ENCODE results near the gene SMO.
"Not testable (repeated sequence)": the region's sequence is repeated elsewhere in the genome, so short reads cannot be mapped to it uniquely, and the experiment has no call there.

SMO gene

GRCh38 chr7:129244220-129244619 lies 55.8 kb downstream of the SMO start:
- no peaks in the 10 kb centered on the region for H3K27me3 ChIP-seq
- no peak for TF ChIP-seq CTCF (IDR thresholded peaks at IDR 0.05)
- H3K9me3 ChIP-seq, result no peaks in the 10 kb centered on the region
- no peaks in the 10 kb centered on the region for H3K4me1 ChIP-seq (ENCODE audit: control insufficient read depth in 1 of 2, insufficient read depth in 1 of 2, low read depth in 1 of 2, low read length in 1 of 2)
- no peaks in the 10 kb centered on the region for H3K36me3 ChIP-seq
- no peak overlapping the region for H3K4me3 ChIP-seq (ENCODE audit: low read depth in 1 of 2, low read length in 1 of 2)
- no peak overlapping the region for H3K27ac ChIP-seq

GRCh38 chr7:129245533-129245932 lies 57.1 kb downstream of the SMO start:
- no peak overlapping the region for H3K4me3 ChIP-seq (ENCODE audit: low read depth in 1 of 2, low read length in 1 of 2)
- TF ChIP-seq CTCF (IDR thresholded peaks at IDR 0.05), result no peak
- H3K9me3 ChIP-seq, result no peaks in the 10 kb centered on the region
- H3K27ac ChIP-seq, result no peak overlapping the region
- H3K27me3 ChIP-seq, result no peaks in the 10 kb centered on the region
- H3K4me1 ChIP-seq (ENCODE audit: control insufficient read depth in 1 of 2, insufficient read depth in 1 of 2, low read depth in 1 of 2, low read length in 1 of 2), result no peaks in the 10 kb centered on the region
- H3K36me3 ChIP-seq, result no peaks in the 10 kb centered on the region

GRCh38 chr7:129247087-129247486 lies 58.7 kb downstream of the SMO start:
- H3K27ac ChIP-seq, result no peak overlapping the region

GRCh38 chr7:129252128-129252527 lies 63.7 kb downstream of the SMO start:
- H3K36me3 ChIP-seq, result no peaks in the 10 kb centered on the region
- no peaks in the 10 kb centered on the region for H3K9me3 ChIP-seq
- H3K4me1 ChIP-seq (ENCODE audit: control insufficient read depth in 1 of 2, insufficient read depth in 1 of 2, low read depth in 1 of 2, low read length in 1 of 2), result no peaks in the 10 kb centered on the region
- no peak overlapping the region for H3K27ac ChIP-seq
- no peak overlapping the region for H3K4me3 ChIP-seq (ENCODE audit: low read depth in 1 of 2, low read length in 1 of 2)
- TF ChIP-seq CTCF (IDR thresholded peaks at IDR 0.05), result no peak
- H3K27me3 ChIP-seq, result no peaks in the 10 kb centered on the region

More at GRCh38 chr7:129247087-129247486, 58.7 kb downstream of the SMO start:
- Histone ChIP-seq H3K36me3 (no peaks in the 10 kb centered on the region), H3K4me3 (ENCODE audit: low read depth in 1 of 2, low read length in 1 of 2) (no peak overlapping the region), H3K9me3 (no peaks in the 10 kb centered on the region), H3K4me1 (ENCODE audit: control insufficient read depth in 1 of 2, insufficient read depth in 1 of 2, low read depth in 1 of 2, low read length in 1 of 2) (no peaks in the 10 kb centered on the region), H3K27me3 (no peaks in the 10 kb centered on the region)
- no peak for TF ChIP-seq CTCF (IDR thresholded peaks at IDR 0.05)

GRCh38 chr7:129252603-129253002 lies 64.2 kb downstream of the SMO start:
- H3K36me3 ChIP-seq; H3K27me3 ChIP-seq; H3K27ac ChIP-seq; H3K9me3 ChIP-seq; H3K4me1 ChIP-seq (ENCODE audit: control insufficient read depth in 1 of 2, insufficient read depth in 1 of 2, low read depth in 1 of 2, low read length in 1 of 2); H3K4me3 ChIP-seq (ENCODE audit: low read depth in 1 of 2, low read length in 1 of 2): not testable (repeated sequence)

GRCh38 chr7:129255800-129256199 lies 67.4 kb downstream of the SMO start:
- Histone ChIP-seq H3K4me3 (ENCODE audit: low read depth in 1 of 2, low read length in 1 of 2) (no peak overlapping the region), H3K27ac (no peak overlapping the region), H3K27me3 (no peaks in the 10 kb centered on the region), H3K9me3 (no peaks in the 10 kb centered on the region), H3K36me3 (no peaks in the 10 kb centered on the region), H3K4me1 (ENCODE audit: control insufficient read depth in 1 of 2, insufficient read depth in 1 of 2, low read depth in 1 of 2, low read length in 1 of 2) (no peaks in the 10 kb centered on the region)
- TF ChIP-seq CTCF (IDR thresholded peaks at IDR 0.05), result no peak
